H1 (cell line): Measurements from ENCODE around the gene SKAP1. TPM values are rescaled to one million over a fixed set of nuclear protein-coding genes. Genes with fewer than 3 reads are reported as not detected.
"Not testable (repeated sequence)": the region's sequence is repeated elsewhere in the genome, so short reads cannot be mapped to it uniquely, and the experiment has no call there.

Experiments
- CTCF ChIA-PET: fragments of 300-600 bp; sonication (Branson Sonifier 250); formaldehyde crosslinking; loops from one replicate; lab custom pipeline; 2021; ENCODE audit not compliant: partially characterized antibody; lab: Charles Lee
- POLR2A ChIA-PET: fragments of 300-600 bp; sonication (Branson Sonifier 250); formaldehyde crosslinking; loops from one replicate; lab custom pipeline; 2021; ENCODE audit warnings: inconsistent platforms; ENCODE audit not compliant: partially characterized antibody; lab: Charles Lee
- DNase-seq, 2 experiments: peaks; one replicate each; pipeline versions ENCODE4 v3.0.0 to v3.0.0-alpha.2; 2010 to 2022; ENCODE audit warnings: low spot score in 2 of 2, low read depth in 1 of 2, mixed read lengths in 1 of 2
- FAIRE-seq: peaks from 2 replicates; lab custom pipeline; 2011; peaks lifted over from hg19 to GRCh38; lab: Jason Lieb, UNC
- H2AFZ ChIP-seq: 2 replicates; pipeline ENCODE4 v1.8.1; 2012; ENCODE audit warnings: low read length, inconsistent platforms
- H2AK5ac ChIP-seq: 2 replicates; pipeline ENCODE4 v1.6.1; 2013; ENCODE audit warnings: low read depth, low read length
- H2BK120ac ChIP-seq: replicated peaks from 2 replicates; pipeline ENCODE3; 2013; ENCODE audit warnings: low read depth, low read length, inconsistent platforms
- H2BK12ac ChIP-seq: 2 replicates; pipeline ENCODE4 v1.6.1; 2013; ENCODE audit warnings: low read depth, low read length
- H2BK15ac ChIP-seq: 2 replicates; pipeline ENCODE4 v1.6.1; 2013; ENCODE audit warnings: low read length
- H2BK20ac ChIP-seq: 2 replicates; pipeline ENCODE4 v1.6.1; 2013; ENCODE audit warnings: low read length
- H2BK5ac ChIP-seq: 2 replicates; pipeline ENCODE4 v1.6.1; 2013; ENCODE audit warnings: low read depth, low read length
- H3K14ac ChIP-seq: 2 replicates; pipeline ENCODE4 v1.6.1; 2013; ENCODE audit warnings: inconsistent platforms; ENCODE audit not compliant: insufficient read length
- H3K18ac ChIP-seq: 2 replicates; pipeline ENCODE4 v1.6.1; 2013; ENCODE audit warnings: low read length; ENCODE audit errors: extremely low read depth
- H3K23ac ChIP-seq: 2 replicates; pipeline ENCODE4 v1.6.1; 2013; ENCODE audit warnings: inconsistent platforms; ENCODE audit not compliant: insufficient read length
- H3K23me2 ChIP-seq: 2 replicates; pipeline ENCODE4 v1.6.1; 2013; ENCODE audit warnings: low read depth, low read length
- H3K27ac ChIP-seq: 2 replicates; pipeline ENCODE4 v1.6.1; 2011; ENCODE audit warnings: low read depth, low read length, inconsistent platforms
- H3K27me3 ChIP-seq, 4 experiments: replicated peaks in 1 of 4; 1 replicate in 1 of 4; 2 replicates in 3 of 4; pipeline versions ENCODE4 v1.6.1 to v1.8.1; 2011 to 2013; ENCODE audit warnings: low read length in 3 of 4, mild to moderate bottlenecking in 3 of 4, inconsistent platforms in 2 of 4, mixed read lengths in 2 of 4, moderate library complexity in 1 of 4; ENCODE audit not compliant: control insufficient read depth in 3 of 4, insufficient read depth in 3 of 4; ENCODE audit errors: extremely low read depth in 1 of 4
- H3K36me3 ChIP-seq, 4 experiments: 2 replicates each; pipeline versions ENCODE4 v1.6.1 to v1.8.1; 2011 to 2013; ENCODE audit warnings: mild to moderate bottlenecking in 4 of 4, low read length in 3 of 4, moderate library complexity in 2 of 4, control low read depth in 1 of 4, inconsistent platforms in 1 of 4; ENCODE audit not compliant: insufficient read depth in 4 of 4, control insufficient read depth in 2 of 4
- H3K4ac ChIP-seq: replicated peaks from 2 replicates; pipeline ENCODE3; 2013; ENCODE audit warnings: low read length, low read depth, mixed read lengths, inconsistent platforms; ENCODE audit not compliant: insufficient read length
- H3K4me1 ChIP-seq, 4 experiments: replicated peaks in 1 of 4; 1 replicate in 1 of 4; 2 replicates in 3 of 4; pipeline versions ENCODE4 v1.6.1 to v1.8.1; 2011 to 2013; ENCODE audit warnings: low read length in 3 of 4, inconsistent platforms in 2 of 4, mixed read lengths in 1 of 4; ENCODE audit not compliant: insufficient read depth in 4 of 4, control insufficient read depth in 3 of 4
- H3K4me2 ChIP-seq, 2 experiments: 2 replicates each; pipeline versions ENCODE4 v1.6.1 to v1.8.1; 2011 to 2013; ENCODE audit warnings: low read depth in 2 of 2, low read length in 2 of 2, control low read depth in 1 of 2, inconsistent platforms in 1 of 2, mild to moderate bottlenecking in 1 of 2; ENCODE audit not compliant: insufficient read depth in 1 of 2
- H3K4me3 ChIP-seq, 4 experiments: fragments of 200-600, 300-600 bp in 1 of 4; sonication (generic), shearing (Covaris generic), sonication (Bioruptor Twin) in 1 of 4; 2 replicates each; pipeline versions ENCODE4 v1.5.1 to v1.8.1; 2011 to 2016; ENCODE audit warnings: low read length in 4 of 4, low read depth in 3 of 4, control low read depth in 2 of 4, inconsistent platforms in 2 of 4, mild to moderate bottlenecking in 2 of 4, mixed read lengths in 1 of 4, moderate library complexity in 1 of 4; ENCODE audit not compliant: insufficient read depth in 2 of 4; ENCODE audit errors: extremely low read depth in 1 of 4
- H3K56ac ChIP-seq: replicated peaks from 2 replicates; pipeline ENCODE3; 2013; ENCODE audit warnings: low read depth, mild to moderate bottlenecking, mixed read lengths, low read length, inconsistent platforms; ENCODE audit not compliant: insufficient read length
- H3K79me1 ChIP-seq: 2 replicates; pipeline ENCODE4 v1.6.1; 2013; ENCODE audit warnings: low read depth, low read length, control low read depth
- H3K79me2 ChIP-seq, 2 experiments: 2 replicates each; pipeline versions ENCODE4 v1.6.1 to v1.8.1; 2012 to 2013; ENCODE audit warnings: low read length in 2 of 2, mild to moderate bottlenecking in 2 of 2, inconsistent platforms in 1 of 2; ENCODE audit not compliant: insufficient read depth in 2 of 2, control insufficient read depth in 1 of 2
- H3K9ac ChIP-seq, 4 experiments: replicated peaks in 1 of 4; 1 replicate in 1 of 4; 2 replicates in 3 of 4; pipeline versions ENCODE4 v1.6.1 to v1.8.1; 2011 to 2013; ENCODE audit warnings: low read depth in 3 of 4, low read length in 3 of 4, control low read depth in 2 of 4, mild to moderate bottlenecking in 2 of 4, moderate library complexity in 2 of 4, inconsistent platforms in 1 of 4; ENCODE audit errors: extremely low read depth in 1 of 4
- H3K9me3 ChIP-seq, 2 experiments: 2 replicates each; pipeline versions ENCODE4 v1.6.1 to v1.8.1; 2012 to 2013; ENCODE audit warnings: mild to moderate bottlenecking in 2 of 2, moderate library complexity in 2 of 2, control low read depth in 1 of 2, inconsistent platforms in 1 of 2, low read depth in 1 of 2, low read length in 1 of 2, mixed read lengths in 1 of 2; ENCODE audit not compliant: insufficient read depth in 2 of 2
- H4K20me1 ChIP-seq, 2 experiments: replicated peaks in 1 of 2; 2 replicates each; pipeline versions ENCODE3 to v1.8.1; 2011 to 2013; ENCODE audit warnings: inconsistent platforms in 2 of 2, low read length in 2 of 2, mild to moderate bottlenecking in 1 of 2; ENCODE audit not compliant: insufficient read depth in 2 of 2, control insufficient read depth in 1 of 2
- H4K5ac ChIP-seq: 2 replicates; pipeline ENCODE4 v1.6.1; 2013; ENCODE audit warnings: low read length, low read depth, mixed read lengths, inconsistent platforms; ENCODE audit not compliant: insufficient read length
- H4K8ac ChIP-seq: 2 replicates; pipeline ENCODE4 v1.8.0; 2013; ENCODE audit warnings: mild to moderate bottlenecking, moderate library complexity, low read length, inconsistent platforms; ENCODE audit not compliant: insufficient read depth; ENCODE audit errors: extremely low read depth
- H4K91ac ChIP-seq: replicated peaks from 2 replicates; pipeline ENCODE3; 2013; ENCODE audit warnings: low read length, mixed read lengths, inconsistent platforms; ENCODE audit not compliant: insufficient read length
- TCF12 ChIP-seq: IDR thresholded peaks from 2 replicates; pipeline ENCODE4 v1.6.1; 2011; ENCODE audit warnings: low read depth, mild to moderate bottlenecking, low read length
- WGBS, 2 experiments: shearing (Covaris generic) in 1 of 2; methylation state at CpG; one replicate each; pipeline versions ENCODE4 v1.1.6 to v1.1.7; 2013 to 2015; ENCODE audit warnings: low lambda C conversion rate in 2 of 2, mixed read lengths in 2 of 2, inconsistent platforms in 1 of 2, low coverage in 1 of 2, missing lambda C conversion rate in 1 of 2; ENCODE audit not compliant: insufficient replicate concordance in 2 of 2, insufficient coverage in 1 of 2, insufficient read length in 1 of 2; ENCODE audit errors: extremely low coverage in 1 of 2, missing lambda C conversion rate in 1 of 2; 5-methylcytosine and 5-hydroxymethylcytosine counted together
- polyA plus RNA-seq, 7 experiments: library from polyadenylated mRNA; depleted of rRNA in 3 of 7; stranded (reverse) in 5 of 7; unstranded in 2 of 7; fragments of >200 nt in 5 of 7; fragments of 200-250 nt in 2 of 7; gene quantifications; 1 replicate in 5 of 7; 2 replicates in 1 of 7; 4 replicates in 1 of 7; pipeline versions ENCODE4 v1.2.1 to v1.2.3, GENCODE V29; 2011 to 2013; ENCODE audit warnings: missing spikeins in 2 of 7, mixed read lengths in 2 of 7
- total RNA-seq: library from RNA; stranded (reverse); fragmentation: NEBNext Ultra II Directional; extraction: Animal tissue kit (Norgen Biotek cat#: 25700); gene quantifications from 2 replicates; pipeline ENCODE4 v1.2.1, GENCODE V29; 2021

The SKAP1 gene
- total and polyA plus RNA-seq, 2 of the 8 experiments (the other 6 are each of a cell fraction or from before 2014, with no cell fraction given) = not detected

GRCh38 chr17:48426019-48426665 is 3.9 kb downstream of the SKAP1 start (continued):
- TF ChIP-seq TCF12 = no peak

GRCh38 chr17:48422060-48422459 is 8.0 kb downstream of the SKAP1 start:
- H2AK5ac ChIP-seq, FAIRE-seq, H3K23me2 ChIP-seq, H3K9ac ChIP-seq, H3K79me2 ChIP-seq, H3K23ac ChIP-seq, H4K91ac ChIP-seq, H4K20me1 ChIP-seq, H3K14ac ChIP-seq, H2BK5ac ChIP-seq, H2AFZ ChIP-seq, H2BK12ac ChIP-seq, H4K8ac ChIP-seq, H2BK20ac ChIP-seq, POLR2A ChIA-PET, DNase-seq, H2BK15ac ChIP-seq, H3K9me3 ChIP-seq, H3K4ac ChIP-seq, H2BK120ac ChIP-seq, H3K18ac ChIP-seq, H3K79me1 ChIP-seq, H3K36me3 ChIP-seq, H4K5ac ChIP-seq, H3K4me3 ChIP-seq, H3K27me3 ChIP-seq, H3K27ac ChIP-seq, H3K56ac ChIP-seq, H3K4me2 ChIP-seq, H3K4me1 ChIP-seq: not testable (repeated sequence)
- 78% methylated on average over 3 of the region's 3 CpGs; no CpG with 5 or more reads in 1 of the 2 experiments for WGBS, 2 experiments
- CTCF ChIA-PET = interaction anchor here (0.5 to 1.1 kb wide), 3 partner anchors 47 to 135 kb away, joined by 3 to 4 read pairs (median 3); no protein-coding TSS in a partner anchor
